Keratinocyte (primary cell): ENCODE data around the gene MAFF. TPM values are rescaled to one million over a fixed set of nuclear protein-coding genes. Genes with fewer than 3 reads are reported as not detected.

Source experiments
- DNase-seq: peaks from one replicate; pipeline ENCODE4 v3.0.0-alpha.2; 2011; ENCODE audit warnings: low read depth, missing footprints, low spot score
- FAIRE-seq: peaks from 2 replicates; lab custom pipeline; 2011; peaks lifted over from hg19 to GRCh38; lab: Jason Lieb, UNC
- H2AFZ ChIP-seq: 2 replicates; pipeline ENCODE4 v1.6.0; 2012; ENCODE audit warnings: low read length, control low read depth, inconsistent platforms; ENCODE audit not compliant: control insufficient read depth
- H3K27ac ChIP-seq: 2 replicates; pipeline ENCODE4 v1.5.1; 2011; ENCODE audit warnings: low read length; ENCODE audit not compliant: control insufficient read depth, insufficient read depth
- H3K27me3 ChIP-seq: 3 replicates; pipeline ENCODE4 v1.6.0; 2011; ENCODE audit warnings: low read length; ENCODE audit not compliant: control insufficient read depth, insufficient read depth; ENCODE audit errors: extremely low read depth
- H3K36me3 ChIP-seq, 2 experiments: 2 replicates in 1 of 2; 3 replicates in 1 of 2; pipeline ENCODE4 v1.5.1; 2011; ENCODE audit warnings: low read length in 2 of 2, mild to moderate bottlenecking in 1 of 2; ENCODE audit not compliant: control insufficient read depth in 2 of 2, insufficient read depth in 2 of 2; ENCODE audit errors: extremely low read depth in 1 of 2
- H3K4me1 ChIP-seq: 3 replicates; pipeline ENCODE4 v1.5.1; 2011; ENCODE audit warnings: low read length; ENCODE audit not compliant: control insufficient read depth, insufficient read depth; ENCODE audit errors: extremely low read depth
- H3K4me2 ChIP-seq: 3 replicates; pipeline ENCODE4 v1.6.0; 2011; ENCODE audit warnings: low read depth, low read length; ENCODE audit not compliant: control insufficient read depth, insufficient read depth; ENCODE audit errors: extremely low read depth
- H3K4me3 ChIP-seq, 3 experiments: fragments of 200-600 bp in 1 of 3; sonication (generic) in 1 of 3; 2 replicates in 2 of 3; 3 replicates in 1 of 3; pipeline ENCODE4 v1.5.1; 2011 to 2016; ENCODE audit warnings: low read length in 3 of 3, mild to moderate bottlenecking in 3 of 3, control low read depth in 2 of 3, inconsistent platforms in 1 of 3, low read depth in 1 of 3, mixed read lengths in 1 of 3, mixed run types in 1 of 3, moderate library complexity in 1 of 3; ENCODE audit not compliant: control insufficient read depth in 2 of 3, insufficient read depth in 2 of 3; ENCODE audit errors: extremely low read depth in 1 of 3
- H3K79me2 ChIP-seq: 2 replicates; pipeline ENCODE4 v1.6.0; 2012; ENCODE audit warnings: low read length; ENCODE audit not compliant: control insufficient read depth, insufficient read depth
- H3K9ac ChIP-seq: 3 replicates; pipeline ENCODE4 v1.6.0; 2011; ENCODE audit warnings: low read length; ENCODE audit not compliant: control insufficient read depth, insufficient read depth; ENCODE audit errors: extremely low read depth
- H3K9me1 ChIP-seq: 3 replicates; pipeline ENCODE4 v1.6.0; 2011; ENCODE audit warnings: low read length; ENCODE audit not compliant: control insufficient read depth, insufficient read depth; ENCODE audit errors: extremely low read depth
- H3K9me3 ChIP-seq: 2 replicates; pipeline ENCODE4 v1.5.1; 2012; ENCODE audit warnings: low read depth, low read length; ENCODE audit not compliant: control insufficient read depth
- H4K20me1 ChIP-seq: 3 replicates; pipeline ENCODE4 v1.6.0; 2011; ENCODE audit warnings: low read length; ENCODE audit not compliant: control insufficient read depth, insufficient read depth; ENCODE audit errors: extremely low read depth
- EZH2 ChIP-seq: IDR thresholded peaks from one replicate; pipeline ENCODE4 v1.6.1; 2012; ENCODE audit warnings: inconsistent platforms, mild to moderate bottlenecking, low read length, moderate library complexity
- dilution Hi-C: fragments of 300-500 bp; cut with MboI; formaldehyde crosslinking; loops from one replicate; pipeline ENCODE4 v1.7.0; 2020; ENCODE audit warnings: low sequenced_read_pairs; ENCODE audit not compliant: extremely low pct_ligation_motif_present
- polyA plus RNA-seq, 5 experiments: library from polyadenylated mRNA; depleted of rRNA in 3 of 5; stranded (reverse) in 3 of 5; stranded (forward) in 1 of 5; unstranded in 1 of 5; fragments of >200 nt; gene quantifications; 1 replicate in 1 of 5; 2 replicates in 3 of 5; 3 replicates in 1 of 5; pipeline versions ENCODE4 v1.2.1 to v1.2.3, GENCODE V29; 2011 to 2012; ENCODE audit warnings: missing spikeins in 2 of 5, low read depth in 1 of 5, low replicate concordance in 1 of 5
- TF ChIP-seq, protein P1 (sequence below), 3 experiments: IDR thresholded peaks in 1 of 3; conservative IDR thresholded peaks in 1 of 3; optimal IDR thresholded peaks in 1 of 3; 2 replicates in 2 of 3; 3 replicates in 1 of 3; pipeline versions ENCODE3 to v1.5.1; 2011; ENCODE audit warnings: low read length in 3 of 3, mild to moderate bottlenecking in 3 of 3, moderate library complexity in 2 of 3, control low read depth in 1 of 3, inconsistent platforms in 1 of 3; ENCODE audit not compliant: insufficient read depth in 2 of 3; ENCODE audit errors: extremely low read depth in 1 of 3

The MAFF gene
- polyA plus RNA-seq, 1 donor (not counting 4 experiments of a cell fraction or from before 2014, with no cell fraction given): 10.5 TPM

DNA sequence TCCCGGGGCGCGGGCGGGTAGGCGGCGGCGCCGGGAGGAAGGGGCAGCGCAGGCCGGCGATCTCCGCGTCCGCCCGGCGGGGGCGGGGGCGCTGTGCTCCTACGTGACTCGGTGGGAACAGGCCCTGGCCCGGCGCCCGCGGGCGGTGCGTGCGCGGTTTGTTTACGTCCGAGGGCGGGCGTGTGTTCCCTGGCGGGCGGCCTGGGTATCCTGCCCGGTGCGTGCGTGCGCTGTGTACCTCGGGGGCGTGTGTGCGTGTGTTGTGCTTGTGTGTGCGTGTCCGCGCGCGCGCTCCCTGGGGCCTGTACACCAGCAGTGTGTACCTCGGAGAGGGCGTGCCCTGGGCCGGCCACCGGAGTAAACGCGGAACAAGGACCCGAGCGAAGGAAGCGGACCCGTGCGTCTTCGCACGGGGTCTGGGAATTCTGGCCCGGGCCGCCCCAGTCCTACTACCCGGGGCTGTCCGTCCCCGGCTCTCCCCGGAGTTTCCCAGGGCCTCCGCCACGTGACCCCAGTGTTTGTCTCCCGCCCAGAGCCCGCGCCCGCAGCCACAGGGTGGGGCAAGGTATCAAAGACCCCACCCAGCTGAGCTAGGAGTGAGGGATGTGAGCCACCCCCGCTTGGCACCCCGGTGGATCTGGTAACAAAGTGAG lies 769 bp downstream of the MAFF start:
- dilution Hi-C loops: no loop called here
- peak overlapping the region; percentile 93 to 97 (median 95) for H3K4me3 ChIP-seq
- H3K9me1 ChIP-seq: no peaks in the 10 kb centered on the region
- DNase-seq: no peak
- H3K9me3 ChIP-seq: no peaks in the 10 kb centered on the region
- H3K36me3 ChIP-seq: peaks cover 0 to 7% of the 10 kb centered on the region in 2 experiments
- H3K79me2 ChIP-seq: peaks cover 45% of the 10 kb centered on the region
- H4K20me1 ChIP-seq: peaks cover 13% of the 10 kb centered on the region
- peaks cover 16% of the 10 kb centered on the region for H3K4me1 ChIP-seq
- FAIRE-seq: no peak
- H3K27ac ChIP-seq: peak overlapping the region; percentile 92
- H3K27me3 ChIP-seq: no peaks in the 10 kb centered on the region
- peak overlapping the region; percentile 92 for H3K4me2 ChIP-seq
- no peak for TF ChIP-seq EZH2
- TF ChIP-seq, protein P1, sequence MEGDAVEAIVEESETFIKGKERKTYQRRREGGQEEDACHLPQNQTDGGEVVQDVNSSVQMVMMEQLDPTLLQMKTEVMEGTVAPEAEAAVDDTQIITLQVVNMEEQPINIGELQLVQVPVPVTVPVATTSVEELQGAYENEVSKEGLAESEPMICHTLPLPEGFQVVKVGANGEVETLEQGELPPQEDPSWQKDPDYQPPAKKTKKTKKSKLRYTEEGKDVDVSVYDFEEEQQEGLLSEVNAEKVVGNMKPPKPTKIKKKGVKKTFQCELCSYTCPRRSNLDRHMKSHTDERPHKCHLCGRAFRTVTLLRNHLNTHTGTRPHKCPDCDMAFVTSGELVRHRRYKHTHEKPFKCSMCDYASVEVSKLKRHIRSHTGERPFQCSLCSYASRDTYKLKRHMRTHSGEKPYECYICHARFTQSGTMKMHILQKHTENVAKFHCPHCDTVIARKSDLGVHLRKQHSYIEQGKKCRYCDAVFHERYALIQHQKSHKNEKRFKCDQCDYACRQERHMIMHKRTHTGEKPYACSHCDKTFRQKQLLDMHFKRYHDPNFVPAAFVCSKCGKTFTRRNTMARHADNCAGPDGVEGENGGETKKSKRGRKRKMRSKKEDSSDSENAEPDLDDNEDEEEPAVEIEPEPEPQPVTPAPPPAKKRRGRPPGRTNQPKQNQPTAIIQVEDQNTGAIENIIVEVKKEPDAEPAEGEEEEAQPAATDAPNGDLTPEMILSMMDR (optimal IDR thresholded peaks at IDR 0.05 in 1 of 3, IDR thresholded peaks at IDR 0.05 in 1 of 3, conservative IDR thresholded peaks at IDR 0.05 in 1 of 3; ENCODE audit: extremely low read depth in 1 of 3, insufficient read depth in 2 of 3, low read length in 3 of 3): peak in 1 of 3 experiments; percentile 39
- peak overlapping the region; percentile 12 for H2AFZ ChIP-seq
- peak overlapping the region; percentile 95 for H3K9ac ChIP-seq

DNA sequence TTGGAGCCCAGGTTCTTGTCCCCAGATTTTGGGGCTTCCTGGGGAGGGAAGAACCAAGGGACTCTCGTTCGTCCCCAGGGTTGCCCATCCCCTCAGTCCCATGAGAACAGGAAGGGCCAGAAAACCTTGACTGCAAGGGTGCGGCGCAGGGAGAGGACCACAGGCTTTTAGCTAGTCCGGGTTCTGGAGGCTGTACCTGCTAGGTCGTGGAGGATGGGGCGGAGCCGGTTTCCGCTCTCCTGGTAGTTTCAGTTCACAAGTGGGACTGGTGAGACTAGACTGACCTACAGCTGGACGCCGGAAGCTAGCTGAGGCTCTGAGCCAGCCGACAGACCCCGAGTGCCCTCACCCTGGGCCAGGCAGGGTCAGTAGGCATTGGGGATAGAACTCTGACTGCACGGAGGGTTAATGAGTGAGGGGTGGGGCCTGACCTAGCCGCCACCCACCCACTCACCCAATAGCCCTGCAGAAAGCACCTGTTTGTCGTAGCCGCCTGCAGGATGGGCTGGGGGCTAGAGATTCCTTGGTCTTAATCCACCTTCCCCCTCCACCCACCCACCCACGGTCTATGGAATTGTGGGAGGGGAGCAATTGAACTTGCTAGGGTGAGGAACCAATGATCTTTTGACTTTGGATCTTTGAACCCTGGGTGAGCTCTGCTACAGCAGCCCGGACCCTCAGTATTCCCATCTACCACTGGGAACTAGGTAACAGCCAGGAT lies 1.5 kb downstream of the MAFF start:
- peak overlapping the region; percentile 92 for H3K4me2 ChIP-seq
- no peak for DNase-seq
- peaks cover 52% of the 10 kb centered on the region for H3K79me2 ChIP-seq

More for the DNA sequence above, 1.5 kb downstream of the MAFF start:
- Histone ChIP-seq H3K36me3 (peaks cover 2 to 8% of the 10 kb centered on the region in 2 experiments), H3K9me1 (no peaks in the 10 kb centered on the region), H3K4me1 (peaks cover 16% of the 10 kb centered on the region), H3K27ac (peak overlapping the region; percentile 92), H2AFZ (peak overlapping the region; percentile 12), H3K27me3 (no peaks in the 10 kb centered on the region), H3K9me3 (no peaks in the 10 kb centered on the region), H4K20me1 (peaks cover 13% of the 10 kb centered on the region), H3K9ac (peak overlapping the region; percentile 95), H3K4me3 (peak overlapping the region; percentile 93 to 97 (median 95))
- TF ChIP-seq, protein P1 (optimal IDR thresholded peaks at IDR 0.05 in 1 of 3, IDR thresholded peaks at IDR 0.05 in 1 of 3, conservative IDR thresholded peaks at IDR 0.05 in 1 of 3; ENCODE audit: extremely low read depth in 1 of 3, insufficient read depth in 2 of 3, low read length in 3 of 3): no peak
- no peak for TF ChIP-seq EZH2
- dilution Hi-C loops: no loop called here
- FAIRE-seq: peak; percentile 66
